BE2C (cell line): ENCODE data around the gene CYP2B6.

Experiments
- DNase-seq: peaks from one replicate; pipeline ENCODE4 v3.0.0-alpha.2; 2020
- H3K27me3 ChIP-seq: fragments of 250-450 bp; sonication (Bioruptor Pico); 2 replicates; pipeline ENCODE4 v1.5.1; 2020; ENCODE audit warnings: mild to moderate bottlenecking
- H3K36me3 ChIP-seq: fragments of 250-450 bp; sonication (Bioruptor Pico); 2 replicates; pipeline ENCODE4 v1.5.1; 2020; ENCODE audit warnings: mild to moderate bottlenecking
- H3K4me1 ChIP-seq: fragments of 250-450 bp; sonication (Bioruptor Pico); 2 replicates; pipeline ENCODE4 v1.5.1; 2020
- H3K4me3 ChIP-seq: 2 replicates; pipeline ENCODE4 v1.5.1; 2011; ENCODE audit warnings: low read depth, low read length
- H3K9me3 ChIP-seq: fragments of 250-450 bp; sonication (Bioruptor Pico); 2 replicates; pipeline ENCODE4 v1.5.1; 2020
- TF ChIP-seq, protein P1 (sequence below): IDR thresholded peaks from 2 replicates; pipeline ENCODE4 v1.5.1; 2012; ENCODE audit warnings: mild to moderate bottlenecking, low read depth, low read length

The CYP2B6 gene

GRCh38 chr19:41064974-41065569, 74.0 kb downstream of the CYP2B6 start:
- TF ChIP-seq, protein P1, sequence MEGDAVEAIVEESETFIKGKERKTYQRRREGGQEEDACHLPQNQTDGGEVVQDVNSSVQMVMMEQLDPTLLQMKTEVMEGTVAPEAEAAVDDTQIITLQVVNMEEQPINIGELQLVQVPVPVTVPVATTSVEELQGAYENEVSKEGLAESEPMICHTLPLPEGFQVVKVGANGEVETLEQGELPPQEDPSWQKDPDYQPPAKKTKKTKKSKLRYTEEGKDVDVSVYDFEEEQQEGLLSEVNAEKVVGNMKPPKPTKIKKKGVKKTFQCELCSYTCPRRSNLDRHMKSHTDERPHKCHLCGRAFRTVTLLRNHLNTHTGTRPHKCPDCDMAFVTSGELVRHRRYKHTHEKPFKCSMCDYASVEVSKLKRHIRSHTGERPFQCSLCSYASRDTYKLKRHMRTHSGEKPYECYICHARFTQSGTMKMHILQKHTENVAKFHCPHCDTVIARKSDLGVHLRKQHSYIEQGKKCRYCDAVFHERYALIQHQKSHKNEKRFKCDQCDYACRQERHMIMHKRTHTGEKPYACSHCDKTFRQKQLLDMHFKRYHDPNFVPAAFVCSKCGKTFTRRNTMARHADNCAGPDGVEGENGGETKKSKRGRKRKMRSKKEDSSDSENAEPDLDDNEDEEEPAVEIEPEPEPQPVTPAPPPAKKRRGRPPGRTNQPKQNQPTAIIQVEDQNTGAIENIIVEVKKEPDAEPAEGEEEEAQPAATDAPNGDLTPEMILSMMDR = no peak
- Histone ChIP-seq H3K27me3 (peaks cover 12% of the 10 kb centered on the region), H3K36me3 (no peaks in the 10 kb centered on the region), H3K4me3 (no peak overlapping the region), H3K4me1 (no peaks in the 10 kb centered on the region), H3K9me3 (no peaks in the 10 kb centered on the region)
- DNase-seq = no peak
